GM19043 (cell line): ENCODE measurements around the gene SCMH1.
A peak's percentile ranks its signal among the peaks of the same experiment; 100 is the strongest.
"Not testable (repeated sequence)": the region's sequence is repeated elsewhere in the genome, so short reads cannot be mapped to it uniquely, and the experiment has no call there.

Experiments used
- ATAC-seq: cut with Tn5 transposase; IDR thresholded peaks from one replicate; pipeline ENCODE4 v1.9.1; 2021; ENCODE audit warnings: low read depth; ENCODE audit not compliant: unreplicated experiment

Gene SCMH1

DNA sequence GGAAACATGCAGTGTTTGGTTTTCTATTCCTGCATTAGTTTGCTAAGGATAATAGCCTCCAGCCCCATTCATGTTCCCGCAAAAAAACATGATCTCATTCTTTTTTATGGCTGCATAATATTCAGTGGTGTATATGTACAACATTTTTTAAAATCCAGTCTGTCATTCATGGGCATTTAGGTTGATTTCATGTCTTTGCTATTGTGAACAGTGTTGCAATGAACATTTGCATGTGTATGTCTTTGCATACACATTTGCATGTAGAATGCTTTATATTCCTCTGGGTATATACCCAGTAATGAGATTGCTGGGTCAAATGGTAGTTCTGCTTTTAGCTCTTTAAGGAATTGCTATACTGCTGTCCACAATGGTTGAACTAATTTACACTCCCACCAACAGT is 9.0 kb upstream of the SCMH1 start:
- not testable (repeated sequence) for ATAC-seq

DNA sequence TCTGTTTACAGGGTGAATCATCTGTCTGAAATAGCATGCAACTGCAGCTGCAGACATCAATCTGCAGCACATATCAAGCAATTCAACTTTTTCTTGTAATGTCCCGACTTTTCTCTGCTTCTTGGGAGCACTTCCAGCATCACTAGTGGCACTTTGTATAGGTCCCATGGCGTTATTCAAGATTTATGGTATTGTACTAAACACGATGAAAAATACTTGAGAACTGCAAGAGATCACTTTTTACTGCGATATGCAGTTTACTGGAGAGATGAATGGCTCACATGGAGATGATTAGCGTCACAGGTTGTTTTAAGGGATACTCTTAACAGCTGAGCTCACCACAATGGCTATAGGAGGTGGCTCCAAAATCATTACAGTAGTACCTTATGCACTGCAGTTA is 7.2 kb upstream of the SCMH1 start:
- ATAC-seq = no peak

DNA sequence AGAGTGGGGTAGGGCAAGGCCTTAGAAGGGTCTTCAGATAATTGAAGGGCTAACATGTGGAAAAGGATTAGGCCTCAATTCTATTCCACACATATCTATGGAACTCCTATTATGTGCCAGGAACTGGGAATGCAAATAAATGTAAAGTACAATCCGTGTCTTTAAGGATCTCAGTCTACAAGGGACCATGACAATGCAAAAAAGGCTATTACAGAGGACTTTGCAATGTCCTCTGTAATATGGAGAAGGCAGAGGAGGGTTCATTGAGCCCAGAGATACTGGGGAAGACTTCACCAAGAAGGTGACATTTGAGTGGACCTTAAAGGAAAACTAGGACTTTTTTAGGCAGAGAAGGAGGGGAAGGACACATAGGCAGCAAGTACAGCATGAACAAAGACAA is 4.5 kb upstream of the SCMH1 start:
- ATAC-seq = no peak

DNA sequence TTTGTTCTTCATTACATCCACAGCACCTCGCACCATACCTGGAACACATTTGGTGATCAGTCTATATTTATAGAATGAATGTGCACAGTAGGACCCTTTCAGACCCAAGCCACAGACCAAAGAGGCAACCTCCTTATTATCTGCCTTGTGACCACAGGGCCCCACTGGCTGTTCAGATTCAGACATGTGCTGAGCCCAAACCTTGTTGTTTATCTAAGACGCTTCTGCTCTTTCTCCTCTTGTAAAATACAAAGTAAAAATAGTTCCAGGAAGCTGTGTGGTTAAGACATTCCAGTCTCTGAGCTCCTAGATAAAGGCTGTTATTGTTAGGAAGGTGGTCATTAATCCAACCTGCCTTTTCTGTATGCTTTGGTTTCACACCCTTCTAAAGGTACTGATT is 3.6 kb upstream of the SCMH1 start:
- no peak for ATAC-seq

DNA sequence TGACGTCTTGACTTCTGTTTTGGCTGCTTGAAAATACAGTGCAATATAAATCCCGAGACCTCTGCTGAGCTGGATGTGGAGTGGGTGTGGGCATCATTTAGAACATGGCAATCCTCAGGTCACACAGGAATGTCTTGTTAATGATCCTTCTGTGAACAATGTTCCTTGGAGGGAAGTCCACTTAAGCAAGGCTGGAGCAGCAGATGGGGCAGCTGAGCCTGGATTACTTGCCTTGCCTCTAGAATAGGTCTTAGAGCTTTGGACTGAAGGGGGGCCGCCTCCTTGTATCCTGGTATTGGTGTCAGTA is 926 bp upstream of the SCMH1 start:
- no peak for ATAC-seq

DNA sequence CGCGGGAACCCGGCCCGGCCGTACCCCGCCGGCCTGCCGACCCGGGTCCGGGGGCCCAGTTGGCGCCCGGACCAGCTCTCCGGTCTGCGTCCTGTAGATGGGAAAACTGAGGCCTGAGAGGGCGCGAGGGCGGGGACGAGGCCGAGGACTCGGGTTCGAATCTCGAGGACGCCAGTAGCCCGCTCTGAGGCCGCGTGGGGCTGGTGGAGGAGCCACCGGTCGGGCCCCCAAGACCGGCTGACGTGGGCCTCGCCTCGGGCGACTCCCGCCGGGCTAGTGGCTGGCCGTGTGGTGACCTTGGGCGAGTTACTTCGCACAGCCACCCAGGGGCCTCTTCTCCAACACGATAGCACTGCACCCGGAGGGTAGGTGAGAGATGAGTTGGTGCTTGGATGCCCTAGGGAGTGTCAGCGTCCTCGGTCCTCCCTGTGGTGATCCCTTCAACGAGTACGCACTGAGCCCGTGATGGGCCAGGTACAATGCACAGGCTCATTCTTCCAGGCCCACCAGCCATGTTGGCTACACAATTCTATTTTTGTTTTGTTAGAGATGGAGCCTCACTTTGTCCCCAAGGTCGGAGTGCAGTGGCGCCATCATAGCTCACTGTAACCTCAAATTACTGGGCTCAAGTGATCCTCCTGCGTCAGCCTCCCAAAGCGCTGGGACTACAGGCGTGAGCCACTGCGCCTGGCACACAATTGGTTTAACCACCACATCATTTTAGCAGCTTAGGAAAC is 404 bp upstream of the SCMH1 start:
- peak; percentile 13 for ATAC-seq

DNA sequence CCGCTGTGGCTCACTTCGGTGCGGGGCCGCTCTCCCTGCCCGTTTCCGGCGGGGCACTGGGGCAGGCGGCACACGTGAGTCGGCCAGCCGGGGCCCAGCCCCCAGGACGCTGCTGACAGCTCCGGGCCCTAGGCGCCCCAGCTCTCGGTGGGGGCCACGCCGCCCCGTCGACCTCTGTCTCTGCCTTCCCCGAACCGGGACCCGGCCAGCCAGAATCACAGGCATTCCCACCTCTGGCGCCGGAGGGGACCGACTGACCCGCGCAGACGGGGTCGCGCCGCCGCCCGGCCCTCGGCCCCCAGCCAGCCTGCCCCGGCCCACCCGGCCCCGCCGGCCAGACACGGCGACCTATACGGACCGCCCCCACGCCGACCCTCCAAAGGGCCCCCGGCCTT is 755 bp downstream of the SCMH1 start:
- ATAC-seq = peak; percentile 56

DNA sequence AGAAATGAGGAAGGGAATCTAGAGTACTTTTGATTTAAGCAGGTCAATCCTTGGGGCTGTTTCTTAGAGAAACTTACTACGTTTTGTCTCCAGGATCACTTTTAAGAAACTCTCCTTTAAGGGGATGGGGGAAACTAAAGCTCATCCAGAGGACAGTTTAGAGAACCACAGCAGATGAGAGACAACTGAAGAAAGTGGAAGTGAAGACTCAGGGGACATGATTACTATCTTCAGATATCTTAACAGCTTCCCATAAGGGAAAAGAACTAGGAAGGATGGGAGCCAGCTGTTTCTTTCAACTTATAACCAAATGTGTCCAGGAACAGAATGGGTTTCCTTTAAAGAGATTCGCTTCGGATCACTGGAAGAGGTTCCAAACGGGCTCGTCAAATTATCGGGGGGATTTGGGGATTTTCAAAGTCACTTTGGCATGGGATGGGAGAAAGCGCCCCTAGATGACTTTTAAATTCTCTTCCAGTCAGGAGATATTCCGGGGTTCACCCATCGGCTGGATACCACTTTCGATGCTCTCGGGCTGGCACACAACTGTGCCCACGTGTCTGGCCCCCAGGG is 1.2 kb downstream of the SCMH1 start:
- ATAC-seq = no peak

DNA sequence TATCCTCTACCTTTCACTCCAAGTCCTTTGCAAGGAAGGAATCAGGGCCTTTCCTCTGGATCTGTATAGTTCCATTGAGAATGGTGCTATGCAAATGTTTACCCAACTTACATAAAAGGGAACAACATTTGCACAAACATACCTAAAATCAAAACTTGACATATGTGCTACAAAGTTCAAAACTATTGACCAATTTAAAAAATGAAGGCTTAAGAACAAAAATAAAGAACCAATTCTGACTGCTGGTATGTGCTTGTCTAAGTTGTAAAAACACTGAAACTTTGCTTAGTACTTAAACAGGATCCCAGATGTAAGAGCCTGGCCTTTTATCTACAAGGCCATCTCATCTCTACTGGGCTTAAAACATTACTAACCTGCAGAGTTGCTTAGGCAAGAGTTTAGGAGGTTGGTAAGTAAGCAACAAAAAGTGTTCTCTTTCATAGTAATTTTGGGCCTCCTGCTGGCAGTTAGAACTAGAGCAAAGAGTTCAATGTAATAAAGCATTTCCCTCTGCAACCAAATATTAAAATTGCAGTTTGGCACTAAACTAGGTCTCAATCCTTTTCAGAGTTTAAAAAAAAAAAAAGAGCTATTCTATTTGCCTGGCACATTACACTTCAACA is 2.0 kb downstream of the SCMH1 start:
- ATAC-seq = no peak

GRCh38 chr1:41238311-41238988 is 3.7 kb downstream of the SCMH1 start:
- ATAC-seq = no peak

DNA sequence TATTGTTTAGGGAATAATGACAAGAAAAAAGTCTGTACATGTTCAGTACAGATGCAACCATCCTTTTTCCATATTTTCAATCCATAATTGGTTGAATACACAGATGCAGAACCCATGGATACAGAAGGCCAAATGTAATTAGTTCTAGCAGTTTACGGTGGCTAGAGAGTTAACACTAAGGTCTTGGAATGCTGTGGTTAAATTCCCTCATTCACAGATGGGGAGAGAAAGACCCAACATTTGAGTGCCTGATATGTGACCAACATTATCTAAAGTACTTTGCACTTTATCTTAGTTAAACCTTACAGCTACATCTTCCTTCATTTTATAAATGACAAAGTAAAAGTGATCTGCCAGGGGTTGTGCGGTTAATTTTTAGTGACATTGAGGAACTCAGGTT is 5.3 kb downstream of the SCMH1 start:
- ATAC-seq = no peak

DNA sequence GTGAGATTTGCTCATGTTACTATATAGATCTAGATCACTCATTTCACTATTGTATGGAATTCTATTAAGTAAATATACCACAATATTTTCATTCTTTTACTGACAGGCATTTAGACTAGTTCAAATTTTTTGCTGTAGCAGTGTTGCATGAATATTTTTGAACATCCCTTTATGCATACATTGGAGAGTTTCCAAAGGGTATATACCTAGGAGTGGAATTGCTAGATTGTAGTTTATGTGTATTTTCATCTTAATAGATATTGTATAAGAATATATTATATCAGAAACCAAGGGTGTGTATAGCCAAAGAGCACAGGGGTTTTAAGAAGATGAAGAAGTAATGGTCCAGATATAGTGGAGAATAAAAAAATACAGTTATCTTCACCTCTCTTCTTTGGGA is 6.2 kb downstream of the SCMH1 start:
- ATAC-seq = no peak

DNA sequence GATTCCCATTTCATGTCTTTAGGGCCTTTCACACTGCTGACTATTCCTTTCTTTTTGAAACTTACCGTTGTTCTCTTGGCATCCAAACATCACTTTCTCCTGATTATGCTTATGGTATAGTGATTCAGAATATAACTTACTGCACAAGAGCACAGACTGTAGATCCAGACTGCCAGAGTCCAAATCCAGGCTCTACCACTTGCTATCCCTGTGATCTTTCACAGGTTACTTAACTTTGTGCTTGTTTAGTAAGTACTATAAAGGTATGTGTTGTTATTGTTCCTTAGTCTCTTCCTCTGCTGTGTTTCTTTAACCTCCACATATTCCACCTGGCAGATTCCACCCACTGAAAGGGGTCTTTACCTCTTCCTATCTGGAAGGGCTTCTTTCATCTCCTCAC is 8.4 kb downstream of the SCMH1 start:
- ATAC-seq = no peak

DNA sequence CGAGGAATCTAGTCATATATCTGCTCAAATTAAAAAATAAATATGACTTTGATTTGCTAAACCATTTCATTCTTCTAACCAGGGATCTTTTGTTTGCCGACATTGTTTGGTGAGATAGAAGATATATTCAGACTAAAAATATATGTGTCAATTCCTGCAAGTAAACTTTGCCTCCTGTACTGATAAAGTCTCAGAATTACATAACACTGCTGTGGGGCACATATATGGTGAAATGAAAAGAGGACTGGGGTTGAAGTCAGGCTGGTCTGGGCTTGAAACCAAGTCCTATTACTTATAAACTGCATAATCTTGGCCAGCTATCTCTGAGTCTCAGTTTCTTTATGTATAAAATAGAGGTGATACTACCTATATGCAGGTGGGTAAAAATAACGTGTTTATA is 9.8 kb downstream of the SCMH1 start:
- ATAC-seq = no peak

GRCh38 chr1:41230656-41231055 is 11.4 kb downstream of the SCMH1 start:
- no peak for ATAC-seq

- not testable (repeated sequence) for ATAC-seq
Measured at GRCh38 chr1:41229219-41229618, 12.9 kb downstream of the SCMH1 start.

DNA sequence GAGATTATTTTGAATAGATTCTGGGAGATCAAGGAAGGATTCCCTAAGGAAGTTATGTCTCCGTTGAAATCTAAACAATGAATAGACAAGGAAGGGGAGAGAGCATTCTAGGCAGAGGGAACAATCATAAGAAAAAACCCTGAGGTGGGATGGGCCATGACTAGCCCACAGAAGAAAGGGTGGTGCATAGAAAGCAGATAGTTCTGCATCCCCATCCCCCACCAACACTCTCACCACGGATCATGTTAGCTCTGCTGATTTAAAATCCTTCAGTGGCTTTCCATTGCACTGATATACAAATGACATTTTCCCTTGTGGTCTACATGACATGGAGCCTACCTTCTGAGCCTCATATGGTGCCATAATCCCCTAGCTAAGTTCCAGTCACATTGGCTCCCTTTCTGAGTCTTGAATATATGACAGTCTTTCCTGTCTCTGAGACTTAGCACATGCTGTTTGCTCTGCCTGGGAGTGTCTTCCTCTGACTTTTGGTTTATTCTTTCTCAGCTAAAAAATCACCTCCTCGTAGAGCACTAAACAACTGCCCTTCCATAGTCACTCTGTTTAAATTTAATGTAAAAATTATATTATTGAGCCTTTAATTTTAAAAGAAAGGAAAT is 15.2 kb downstream of the SCMH1 start:
- no peak for ATAC-seq

- ATAC-seq = no peak
Measured at GRCh38 chr1:41225495-41225894, 16.6 kb downstream of the SCMH1 start.

GRCh38 chr1:41222496-41222895 is 19.6 kb downstream of the SCMH1 start:
- ATAC-seq = peak; percentile 55

DNA sequence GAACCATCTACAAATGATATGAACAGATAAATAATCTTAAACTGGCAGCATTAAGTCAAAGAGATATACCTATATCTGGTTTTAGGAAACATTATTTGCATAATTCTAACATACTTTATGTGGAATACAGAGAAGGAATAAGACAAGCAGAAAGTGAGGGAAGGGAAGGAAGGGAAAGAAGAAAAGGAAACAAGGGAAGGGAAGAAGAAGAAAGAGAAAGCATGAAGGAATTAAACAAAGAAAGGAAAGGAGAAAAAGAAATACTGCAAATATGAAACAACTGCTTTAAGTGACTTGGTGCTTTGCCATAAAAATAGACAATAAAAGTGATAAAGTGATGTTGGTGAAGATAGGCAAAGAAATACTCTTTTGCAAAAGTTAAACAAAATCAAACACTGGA is 20.1 kb downstream of the SCMH1 start:
- ATAC-seq = no peak

- ATAC-seq = no peak
Measured at GRCh38 chr1:41218152-41218551, 24.0 kb downstream of the SCMH1 start.
